K562 (cell line): Measurements from ENCODE around the gene GPR107. TPM values are rescaled to one million over a fixed set of nuclear protein-coding genes. Genes with fewer than 3 reads are reported as not detected.

Experiments
- ATAC-seq: fragments of 200-7000 bp; cut with Tn5 transposase; 3 replicates; pipeline ENCODE4 v1.9.1; 2020; ENCODE audit warnings: moderate library complexity
- BruUV-seq: library from RNA; stranded (reverse); fragments of 400-500 nt; replicated peaks from 2 replicates; lab custom pipeline; 2021; lab: Mats Ljungman, UMichigan
- CTCF ChIA-PET: fragments of 300-600 bp; formaldehyde crosslinking; extraction: SDS; loops from one replicate; lab custom pipeline; 2021; ENCODE audit warnings: low intra/inter-chr PET ratio; lab: Yijun Ruan, JAX
- POLR2A ChIA-PET: fragments of 300-600, 350-650 bp; sonication (Branson Sonifier 250); formaldehyde crosslinking; extraction: SDS; loops from one replicate; lab custom pipeline; 2021; ENCODE audit warnings: antibody characterized with exemption, inconsistent platforms; lab: Yijun Ruan, JAX
- DNase-seq, 4 experiments: peaks; one replicate each; pipeline versions ENCODE4 v3.0.0 to v3.0.0-alpha.2; 2011 to 2018; ENCODE audit warnings: low spot score in 3 of 4, mixed read lengths in 3 of 4; ENCODE audit errors: extremely low read depth in 1 of 4
- FAIRE-seq: peaks from 2 replicates; lab custom pipeline; 2011; peaks lifted over from hg19 to GRCh38; lab: Jason Lieb, UNC
- H2AFZ ChIP-seq: 2 replicates; pipeline ENCODE4 v1.6.0; 2011; ENCODE audit warnings: low read depth, low read length, control low read depth, inconsistent platforms
- H3K27ac ChIP-seq: fragments of 200-600 bp; 3 replicates; pipeline ENCODE4 v1.8.0; 2011; ENCODE audit warnings: low read depth, mild to moderate bottlenecking, control low read depth, inconsistent platforms, low read length, moderate library complexity, mixed read lengths; ENCODE audit errors: extremely low read depth
- H3K27me3 ChIP-seq, 2 experiments: fragments of 300-600 bp in 1 of 2; 2 replicates in 1 of 2; 3 replicates in 1 of 2; pipeline versions ENCODE4 v1.6.0 to v1.8.0; 2011; ENCODE audit warnings: inconsistent platforms in 2 of 2, low read length in 2 of 2, mild to moderate bottlenecking in 1 of 2, mixed read lengths in 1 of 2, moderate library complexity in 1 of 2; ENCODE audit not compliant: control insufficient read depth in 2 of 2, insufficient read depth in 2 of 2
- H3K36me3 ChIP-seq: fragments of 300-600 bp; 3 replicates; pipeline ENCODE4 v1.8.0; 2011; ENCODE audit warnings: mild to moderate bottlenecking, low read length, inconsistent platforms; ENCODE audit not compliant: control insufficient read depth, insufficient read depth
- H3K4me1 ChIP-seq, 2 experiments: fragments of 200-600 bp in 1 of 2; replicated peaks in 1 of 2; 2 replicates in 1 of 2; 3 replicates in 1 of 2; pipeline versions ENCODE4 v1.5.1 to v1.8.0; 2011; ENCODE audit warnings: inconsistent platforms in 2 of 2, low read length in 2 of 2, mild to moderate bottlenecking in 1 of 2, mixed read lengths in 1 of 2, moderate library complexity in 1 of 2; ENCODE audit not compliant: control insufficient read depth in 2 of 2, insufficient read depth in 2 of 2
- H3K4me2 ChIP-seq: 2 replicates; pipeline ENCODE4 v1.6.1; 2011; ENCODE audit warnings: low read length, control low read depth, inconsistent platforms, mixed read lengths; ENCODE audit not compliant: insufficient read depth
- H3K4me3 ChIP-seq: fragments of 200-600 bp; sonication (generic), shearing (Covaris generic); 2 replicates; pipeline ENCODE4 v1.5.1; 2016; ENCODE audit warnings: control low read depth, inconsistent platforms
- H3K79me2 ChIP-seq: fragments of 200-600 bp; 3 replicates; pipeline ENCODE4 v1.8.0; 2011; ENCODE audit warnings: low read length, inconsistent platforms; ENCODE audit not compliant: control insufficient read depth, insufficient read depth
- H3K9ac ChIP-seq, 2 experiments: 2 replicates each; pipeline versions ENCODE4 v1.6.0 to v1.6.1; 2011; ENCODE audit warnings: low read depth in 2 of 2, low read length in 2 of 2, control low read depth in 1 of 2, inconsistent platforms in 1 of 2, mild to moderate bottlenecking in 1 of 2, mixed read lengths in 1 of 2; ENCODE audit not compliant: insufficient read depth in 1 of 2
- H3K9me1 ChIP-seq: one replicate; pipeline ENCODE4 v1.6.0; 2011; ENCODE audit warnings: inconsistent platforms, mild to moderate bottlenecking, low read length, moderate library complexity; ENCODE audit not compliant: control insufficient read depth, insufficient read depth
- H3K9me3 ChIP-seq: replicated peaks from 2 replicates; pipeline ENCODE4 v1.5.1; 2011; ENCODE audit warnings: low read depth, low read length, inconsistent platforms; ENCODE audit not compliant: control insufficient read depth, insufficient read depth
- H4K20me1 ChIP-seq: replicated peaks from 2 replicates; pipeline ENCODE4 v1.6.1; 2011; ENCODE audit warnings: low read length, inconsistent platforms, mixed read lengths; ENCODE audit not compliant: control insufficient read depth, insufficient read depth
- COPS2 ChIP-seq: fragments of 450-650 bp; conservative IDR thresholded peaks from 2 replicates; pipeline ENCODE4 v1.6.1; 2016; ENCODE audit warnings: mild to moderate bottlenecking, moderate library complexity
- CREB1 ChIP-seq, 2 experiments: sonication (generic) in 1 of 2; formaldehyde crosslinking in 1 of 2; IDR thresholded peaks; 2 replicates each; pipeline versions ENCODE4 v1.6.1 to v1.8.0; 2012 to 2022; ENCODE audit warnings: inconsistent platforms in 1 of 2, mild to moderate bottlenecking in 1 of 2, missing genetic modification reagents in 1 of 2, moderate library complexity in 1 of 2
- DEAF1 ChIP-seq: fragments of 450-650 bp; formaldehyde crosslinking; IDR thresholded peaks from 2 replicates; pipeline ENCODE4 v1.4.0; 2020; ENCODE audit warnings: mild to moderate bottlenecking, moderate library complexity
- ETS1 ChIP-seq: conservative IDR thresholded peaks from 2 replicates; pipeline ENCODE4 v1.6.1; 2011; ENCODE audit warnings: low read depth, mild to moderate bottlenecking, low read length; ENCODE audit not compliant: control insufficient read depth
- HMG20B ChIP-seq: fragments of 250-450 bp; sonication (Bioruptor Pico); IDR thresholded peaks from 2 replicates; pipeline ENCODE4 v1.5.0; 2021; ENCODE audit warnings: mild to moderate bottlenecking
- KLF1 ChIP-seq: fragments of 450-650 bp; IDR thresholded peaks from 2 replicates; pipeline ENCODE4 v1.6.1; 2016; ENCODE audit warnings: missing genetic modification characterization, missing compliant biosample characterization
- LARP7 ChIP-seq: fragments of 450-650 bp; IDR thresholded peaks from 2 replicates; pipeline ENCODE4 v1.6.1; 2016
- NR0B1 ChIP-seq: fragments of 450-650 bp; IDR thresholded peaks from one replicate; pipeline ENCODE4 v1.6.1; 2018; ENCODE audit warnings: mild to moderate bottlenecking, moderate library complexity; ENCODE audit not compliant: partially characterized antibody
- SRSF9 ChIP-seq: fragments of 200-400 bp; formaldehyde crosslinking; IDR thresholded peaks from 2 replicates; pipeline ENCODE4 v1.6.1; 2017; ENCODE audit warnings: low read depth, low read length, borderline replicate concordance
- TCFL5 ChIP-seq: fragments of 250-450 bp; sonication (Bioruptor Pico); conservative IDR thresholded peaks from 2 replicates; pipeline ENCODE4 v1.6.1; 2021; ENCODE audit warnings: mild to moderate bottlenecking, moderate library complexity, matching md5 sums
- WHSC1 ChIP-seq: IDR thresholded peaks from one replicate; pipeline ENCODE4 v1.6.1; 2012; ENCODE audit warnings: low read length, control low read depth, inconsistent platforms
- ZC3H8 ChIP-seq: fragments of 450-650 bp; IDR thresholded peaks from 2 replicates; pipeline ENCODE4 v1.6.1; 2017
- ZFX ChIP-seq: sonication (generic); formaldehyde crosslinking; IDR thresholded peaks from 2 replicates; pipeline ENCODE4 v1.8.0; 2022; ENCODE audit warnings: mild to moderate bottlenecking, missing genetic modification reagents, moderate library complexity
- ZNF785 ChIP-seq: fragments of 250-450 bp; sonication (Bioruptor Pico); IDR thresholded peaks from 2 replicates; pipeline ENCODE4 v1.4.0; 2020; ENCODE audit warnings: mild to moderate bottlenecking
- ZNF830 ChIP-seq: fragments of 250-450 bp; sonication (Bioruptor Pico); IDR thresholded peaks from 2 replicates; pipeline ENCODE4 v1.5.0; 2021; ENCODE audit warnings: mild to moderate bottlenecking
- WGBS: fragments of 100-300 bp; shearing (Covaris generic); methylation state at CpG from one replicate; pipeline ENCODE4 v1.1.6; 2016; ENCODE audit warnings: low coverage, mixed read lengths; ENCODE audit not compliant: insufficient coverage; ENCODE audit errors: missing lambda C conversion rate; 5-methylcytosine and 5-hydroxymethylcytosine counted together
- in situ Hi-C: fragments of 300-500 bp; cut with MboI; formaldehyde crosslinking; loops from 4 replicates; pipeline ENCODE4 v1.15.0; 2018; ENCODE audit warnings: inconsistent platforms, mixed read lengths
- intact Hi-C: fragments of 100-400 bp; cut with micrococcal nuclease; formaldehyde crosslinking; loops from 2 replicates; pipeline ENCODE4 v1.14.2; 2022
- polyA plus RNA-seq, 8 experiments: library from polyadenylated mRNA; depleted of rRNA in 4 of 8; stranded (reverse) in 5 of 8; unstranded in 3 of 8; fragments of >200 nt; fragmentation: Nextera tagmentation in 2 of 8; fragmentation: Illumina TruSeq in 1 of 8; extraction: Ambion mirVana in 2 of 8; extraction: Trizol in 1 of 8; gene quantifications; 2 replicates each; pipeline versions ENCODE4 v1.2.1 to v1.2.3, GENCODE V29; 2011 to 2014; ENCODE audit warnings: inconsistent platforms in 1 of 8, missing spikeins in 1 of 8
- total RNA-seq, 7 experiments: library from RNA; depleted of rRNA in 6 of 7; stranded (reverse); fragments of >200 nt in 6 of 7; fragmentation: Illumina TruSeq in 2 of 7; extraction: Trizol in 2 of 7; gene quantifications; 2 replicates each; pipeline versions ENCODE4 v1.2.1 to v1.2.3, GENCODE V29; 2011 to 2021; ENCODE audit warnings: low replicate concordance in 1 of 7
- TF ChIP-seq, protein P1 (sequence below): IDR thresholded peaks from 2 replicates; pipeline ENCODE4 v1.6.1; 2011; ENCODE audit not compliant: insufficient read length; ENCODE audit errors: extremely low read depth
- TF ChIP-seq, protein P2 (sequence below), 2 experiments: fragments of 200-800 bp in 1 of 2; sonication (Bioruptor generic) in 1 of 2; sonication (generic) in 1 of 2; formaldehyde crosslinking in 1 of 2; IDR thresholded peaks in 1 of 2; conservative IDR thresholded peaks in 1 of 2; 2 replicates each; pipeline versions ENCODE4 v1.5.0 to v1.6.1; 2016 to 2020; ENCODE audit warnings: missing compliant biosample characterization in 1 of 2, missing genetic modification characterization in 1 of 2, missing genetic modification reagents in 1 of 2

The GPR107 gene
- total and polyA plus RNA-seq, 9 of the 15 experiments (the other 6 are each of a cell fraction or from before 2014, with no cell fraction given), result 3.2 to 34.6 (median 14.4) TPM

DNA sequence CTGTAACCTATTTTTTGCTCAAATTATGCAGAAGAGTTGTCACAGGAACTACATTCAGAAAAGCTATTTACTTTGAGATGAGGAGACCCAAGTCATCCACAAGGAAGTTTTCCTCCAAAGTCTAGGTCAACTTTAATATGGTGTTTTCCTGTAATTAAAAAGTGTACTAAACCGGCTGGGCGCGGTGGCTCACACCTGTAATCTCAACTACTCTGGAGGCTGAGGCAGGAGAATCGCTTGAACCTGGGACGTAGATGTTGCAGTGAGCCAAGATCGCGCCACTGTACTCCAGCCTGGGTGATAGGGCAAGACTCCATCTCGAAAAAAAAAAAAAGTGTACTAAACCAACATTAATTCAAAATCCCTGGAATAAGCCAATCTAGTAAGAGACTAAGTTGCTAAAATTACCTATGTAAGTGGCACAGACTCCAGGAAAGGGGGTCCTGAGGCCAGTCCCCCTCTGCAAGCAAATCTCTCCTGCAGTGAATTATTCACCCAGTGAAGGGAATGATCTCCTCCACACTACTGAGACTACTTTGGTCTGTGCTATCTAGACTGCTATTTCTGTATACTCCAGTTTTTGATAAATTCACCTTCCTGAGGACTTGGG, 49.7 kb upstream of the GPR107 start:
- Histone ChIP-seq H4K20me1 (no peaks in the 10 kb centered on the region), H3K4me2 (no peak overlapping the region), H2AFZ (no peak overlapping the region), H3K36me3 (no peaks in the 10 kb centered on the region), H3K27me3 (no peaks in the 10 kb centered on the region), H3K9ac (no peak overlapping the region), H3K79me2 (no peaks in the 10 kb centered on the region), H3K4me1 (no peaks in the 10 kb centered on the region; a peak in 1 of 5 replicates), H3K9me1 (no peaks in the 10 kb centered on the region), H3K4me3 (no peak overlapping the region), H3K27ac (no peak overlapping the region), H3K9me3 (no peaks in the 10 kb centered on the region)
- FAIRE-seq (no peak), DNase-seq (no peak), ATAC-seq (no peak)
- WGBS, result 67% methylated on average over 8 of the region's 8 CpGs
- intact Hi-C loops (no loop called here), in situ Hi-C loops (no loop called here)
- POLR2A ChIA-PET, result interaction anchor here (0.6 to 2.1 kb wide), 2 partner anchors 8 to 260 kb away, joined by 3 to 6 read pairs; no protein-coding TSS in a partner anchor
- no TSS peak for BruUV-seq
- CTCF ChIA-PET, result no interaction called here
- TF ChIP-seq ETS1 (no peak), LARP7 (no peak), SRSF9 (no peak), HMG20B (CRISPR knock-in tag) (no peak), ZFX (CRISPR knock-in tag) (no peak), TCFL5 (CRISPR knock-in tag) (no peak), WHSC1 (no peak), KLF1 (no peak), ZNF830 (no peak), NR0B1 (no peak), ZC3H8 (no peak), DEAF1 (no peak), ZNF785 (CRISPR knock-in tag) (no peak), COPS2 (no peak), CREB1 (IDR thresholded peaks at IDR 0.05) (no peak), CREB1 (CRISPR knock-in tag; IDR thresholded peaks at IDR 0.05) (no peak)
- TF ChIP-seq, protein P1, sequence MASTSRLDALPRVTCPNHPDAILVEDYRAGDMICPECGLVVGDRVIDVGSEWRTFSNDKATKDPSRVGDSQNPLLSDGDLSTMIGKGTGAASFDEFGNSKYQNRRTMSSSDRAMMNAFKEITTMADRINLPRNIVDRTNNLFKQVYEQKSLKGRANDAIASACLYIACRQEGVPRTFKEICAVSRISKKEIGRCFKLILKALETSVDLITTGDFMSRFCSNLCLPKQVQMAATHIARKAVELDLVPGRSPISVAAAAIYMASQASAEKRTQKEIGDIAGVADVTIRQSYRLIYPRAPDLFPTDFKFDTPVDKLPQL, result no peak
- TF ChIP-seq, protein P2, sequence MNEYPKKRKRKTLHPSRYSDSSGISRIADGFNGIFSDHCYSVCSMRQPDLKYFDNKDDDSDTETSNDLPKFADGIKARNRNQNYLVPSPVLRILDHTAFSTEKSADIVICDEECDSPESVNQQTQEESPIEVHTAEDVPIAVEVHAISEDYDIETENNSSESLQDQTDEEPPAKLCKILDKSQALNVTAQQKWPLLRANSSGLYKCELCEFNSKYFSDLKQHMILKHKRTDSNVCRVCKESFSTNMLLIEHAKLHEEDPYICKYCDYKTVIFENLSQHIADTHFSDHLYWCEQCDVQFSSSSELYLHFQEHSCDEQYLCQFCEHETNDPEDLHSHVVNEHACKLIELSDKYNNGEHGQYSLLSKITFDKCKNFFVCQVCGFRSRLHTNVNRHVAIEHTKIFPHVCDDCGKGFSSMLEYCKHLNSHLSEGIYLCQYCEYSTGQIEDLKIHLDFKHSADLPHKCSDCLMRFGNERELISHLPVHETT (CRISPR knock-in tag; conservative IDR thresholded peaks at IDR 0.05 in 1 of 2, IDR thresholded peaks at IDR 0.05 in 1 of 2), result no peak
